Fibroblast of villous mesenchyme (primary cell): ENCODE measurements around the gene POP5. TPM values are rescaled to one million over a fixed set of nuclear protein-coding genes. Genes with fewer than 3 reads are reported as not detected.

Experiments used
- DNase-seq: peaks from one replicate; pipeline ENCODE4 v3.0.0-alpha.2; 2010; ENCODE audit warnings: low read depth
- H3K4me3 ChIP-seq: 2 replicates; pipeline ENCODE4 v1.5.1; 2011; ENCODE audit warnings: low read depth, mild to moderate bottlenecking, low read length
- CTCF ChIP-seq: IDR thresholded peaks from 2 replicates; pipeline ENCODE4 v1.5.1; 2012; ENCODE audit warnings: low read depth, mild to moderate bottlenecking, low read length; ENCODE audit not compliant: insufficient read depth
- total RNA-seq: library from RNA; depleted of rRNA; stranded (reverse); fragments of >200 nt; gene quantifications from 2 replicates; pipeline ENCODE4 v1.2.3, GENCODE V29; 2012

Gene POP5
- total RNA-seq, 1 donor: 40.6 TPM

GRCh38 chr12:120579179-120579578 lies 2.0 kb downstream of the POP5 start:
- no peak for TF ChIP-seq CTCF
- DNase-seq: no peak
- H3K4me3 ChIP-seq: no peak overlapping the region

GRCh38 chr12:120574106-120574505 lies 7.1 kb downstream of the POP5 start:
- no peak for DNase-seq
- no peak for TF ChIP-seq CTCF
- no peak overlapping the region for H3K4me3 ChIP-seq

- no peak overlapping the region for H3K4me3 ChIP-seq
- no peak for TF ChIP-seq CTCF
- no peak for DNase-seq
Observed at GRCh38 chr12:120573560-120573959, 7.6 kb downstream of the POP5 start.

GRCh38 chr12:120571299-120571698 lies 9.9 kb downstream of the POP5 start:
- no peak for TF ChIP-seq CTCF
- H3K4me3 ChIP-seq: no peak overlapping the region
- peak; percentile 13 for DNase-seq

- H3K4me3 ChIP-seq: no peak overlapping the region
- no peak for DNase-seq
- no peak for TF ChIP-seq CTCF
Observed at GRCh38 chr12:120563495-120563894, 17.7 kb downstream of the POP5 start.

GRCh38 chr12:120562906-120563305 lies 18.3 kb downstream of the POP5 start:
- no peak for TF ChIP-seq CTCF
- no peak for DNase-seq
- H3K4me3 ChIP-seq: no peak overlapping the region

- H3K4me3 ChIP-seq: no peak overlapping the region
- TF ChIP-seq CTCF: no peak
Observed at GRCh38 chr12:120557589-120557988, 23.6 kb downstream of the POP5 start.

More at GRCh38 chr12:120557589-120557988, 23.6 kb downstream of the POP5 start:
- DNase-seq: no peak
